CD4-positive, alpha-beta T cell treated with Interferon gamma for 1 hour (primary cell): ENCODE results near the gene GULP1.

Experiments
- DNase-seq: peaks from one replicate; pipeline ENCODE4 v3.0.0-alpha.2; 2020

GULP1 gene

GRCh38 chr2:188610050-188610444 lies 318.4 kb downstream of the GULP1 start:
- no peak for DNase-seq

- no peak for DNase-seq
These were observed 319.2 kb downstream of the GULP1 start for GRCh38 chr2:188610827-188611226.

GRCh38 chr2:188619146-188619545 lies 327.5 kb downstream of the GULP1 start:
- DNase-seq = no peak

GRCh38 chr2:188620916-188621315 lies 329.2 kb downstream of the GULP1 start:
- DNase-seq = no peak

GRCh38 chr2:188622601-188623260 lies 331.1 kb downstream of the GULP1 start:
- no peak for DNase-seq

GRCh38 chr2:188623995-188624643 lies 332.4 kb downstream of the GULP1 start:
- DNase-seq = no peak

- DNase-seq = no peak
These were observed 335.8 kb downstream of the GULP1 start for GRCh38 chr2:188627471-188627870.

- DNase-seq = no peak
These were observed 337.5 kb downstream of the GULP1 start for GRCh38 chr2:188628989-188629752.

GRCh38 chr2:188629753-188630527 lies 338.3 kb downstream of the GULP1 start:
- DNase-seq = no peak

GRCh38 chr2:188631037-188631809 lies 339.5 kb downstream of the GULP1 start:
- DNase-seq = no peak

GRCh38 chr2:188634656-188635055 lies 343.0 kb downstream of the GULP1 start:
- DNase-seq = no peak
